ENCODE results near the gene LRRC75A. TPM values are rescaled to one million over a fixed set of nuclear protein-coding genes. Genes with fewer than 3 reads are reported as not detected.
"Not testable (repeated sequence)": the region's sequence is repeated elsewhere in the genome, so short reads cannot be mapped to it uniquely, and the experiment has no call there.

Gene LRRC75A
- total RNA-seq, 2 donors from 2014 or later: 0.41 to 1.4 TPM

DNA sequence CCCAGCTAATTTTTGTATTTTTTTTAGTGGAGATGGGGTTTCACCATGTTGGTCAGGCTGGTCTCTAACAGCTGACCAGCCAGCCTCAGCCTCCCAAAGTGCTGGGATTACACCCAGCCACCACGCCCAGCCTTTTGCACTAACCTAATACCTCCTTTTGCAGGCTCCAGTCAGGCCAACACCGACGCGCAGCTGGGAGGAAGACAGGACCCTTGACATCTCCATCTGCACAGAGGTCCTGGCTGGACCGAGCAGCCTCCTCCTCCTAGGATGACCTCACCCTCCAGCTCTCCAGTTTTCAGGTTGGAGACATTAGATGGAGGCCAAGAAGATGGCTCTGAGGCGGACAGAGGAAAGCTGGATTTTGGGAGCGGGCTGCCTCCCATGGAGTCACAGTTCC lies 74.6 kb downstream of the LRRC75A start:
- ATAC-seq (no peak), DNase-seq (ENCODE audit: low spot score in 2 of 2) (no peak)
- H3K9me3 Mint-ChIP-seq: no peaks in the 10 kb centered on the region
- peak overlapping the region; percentile 97 to 98 for H3K27ac Mint-ChIP-seq
- peaks cover 13 to 19% of the 10 kb centered on the region in 2 donors for H3K36me3 Mint-ChIP-seq

DNA sequence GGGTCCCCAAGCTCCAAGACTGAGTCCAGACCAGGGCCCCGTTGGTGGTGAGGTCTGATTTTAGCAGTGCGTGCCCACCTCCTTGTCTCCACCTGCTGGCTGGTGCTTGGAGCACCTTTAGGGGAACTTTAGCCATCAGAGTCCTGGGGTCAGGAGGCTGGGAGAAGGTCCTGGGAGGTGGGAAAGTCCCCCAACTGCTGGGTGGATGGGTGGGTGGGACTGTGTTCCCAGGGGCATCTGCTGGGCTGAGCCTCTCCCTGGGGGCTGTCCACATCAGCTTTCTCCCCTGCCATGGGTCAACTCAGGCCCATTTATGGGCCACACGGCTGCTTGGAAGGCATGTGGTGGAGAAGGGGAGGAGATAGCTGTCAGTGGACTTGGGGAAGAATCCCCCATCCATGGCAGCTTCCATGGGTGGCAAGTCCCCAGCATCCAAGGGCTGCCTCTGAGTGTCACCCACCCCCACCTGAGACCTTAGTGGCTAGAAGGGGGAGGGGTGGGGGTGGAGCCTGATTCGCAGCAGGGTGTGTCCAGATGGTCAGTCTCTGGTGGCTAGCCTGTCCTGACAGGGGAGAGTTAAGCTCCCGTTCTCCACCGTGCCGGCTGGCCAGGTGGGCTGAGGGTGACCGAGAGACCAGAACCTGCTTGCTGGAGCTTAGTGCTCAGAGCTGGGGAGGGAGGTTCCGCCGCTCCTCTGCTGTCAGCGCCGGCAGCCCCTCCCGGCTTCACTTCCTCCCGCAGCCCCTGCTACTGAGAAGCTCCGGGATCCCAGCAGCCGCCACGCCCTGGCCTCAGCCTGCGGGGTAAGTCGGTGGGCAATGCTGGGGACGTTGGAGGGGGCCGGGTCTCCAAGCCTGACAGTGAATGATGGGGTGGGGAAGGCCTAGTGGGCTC lies 76.7 kb downstream of the LRRC75A start, which contains the start of gene TRPV2:
Gene TRPV2, plus strand, starts transcription at position 541 of the 894 bp plus-strand sequence. CDS start 2,098 bp downstream, outside the sequence.
- Mint-ChIP-seq H3K36me3 (peaks cover 13 to 19% of the 10 kb centered on the region in 2 donors), H3K9me3 (no peaks in the 10 kb centered on the region), H3K27ac (peak within 1 kb of the TSS; percentile 97 to 98)
- peak; percentile 50 to 65 for DNase-seq (ENCODE audit: low spot score in 2 of 2)
- ATAC-seq: peak in 1 of 2 donors; percentile 23

DNA sequence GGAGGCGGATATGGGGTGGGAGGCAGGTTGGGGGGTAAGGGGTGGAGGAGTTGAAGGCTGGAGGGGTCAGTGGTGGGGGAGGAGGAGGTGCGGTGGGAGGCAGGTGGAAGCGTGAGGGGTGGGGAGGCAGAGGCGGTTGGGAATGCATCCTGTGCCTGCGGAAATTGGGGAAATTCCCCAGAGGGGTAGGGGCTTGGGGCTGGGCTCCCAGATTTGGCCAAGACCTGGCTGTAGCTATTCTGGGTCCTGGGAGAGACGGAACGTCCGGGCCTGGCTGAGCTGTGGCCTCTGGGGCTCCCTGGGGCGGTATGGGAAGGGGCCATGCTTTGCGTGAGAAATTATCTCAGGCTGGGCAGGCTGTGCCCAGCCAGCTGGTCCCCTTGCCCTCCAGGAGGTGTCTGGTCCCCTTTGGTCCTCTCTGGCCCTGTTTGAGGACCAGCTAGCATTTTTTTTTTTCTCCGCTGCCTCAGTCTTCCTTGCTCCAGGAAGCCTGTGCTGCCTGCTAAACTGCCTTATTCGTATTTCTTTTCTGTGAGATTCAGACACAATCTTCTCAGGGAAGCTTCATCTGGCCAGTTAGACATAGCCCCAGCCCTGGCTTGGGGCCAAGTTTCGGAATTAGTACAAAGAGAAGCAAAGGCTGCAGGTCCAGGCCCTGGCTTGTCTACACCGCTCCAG lies 83.9 kb downstream of the LRRC75A start:
- ATAC-seq: peak; percentile 43 to 49
- H3K27ac Mint-ChIP-seq: no peak overlapping the region
- no peaks in the 10 kb centered on the region for H3K9me3 Mint-ChIP-seq
- no peaks in the 10 kb centered on the region for H3K36me3 Mint-ChIP-seq
- no peak for DNase-seq (ENCODE audit: low spot score in 2 of 2)

GRCh38 chr17:16406742-16407674 lies 85.0 kb downstream of the LRRC75A start:
- H3K9me3 Mint-ChIP-seq: no peaks in the 10 kb centered on the region
- no peak for DNase-seq (ENCODE audit: low spot score in 2 of 2)
- H3K36me3 Mint-ChIP-seq: no peaks in the 10 kb centered on the region
- H3K27ac Mint-ChIP-seq: no peak overlapping the region
- peak; percentile 32 to 34 for ATAC-seq

GRCh38 chr17:16403847-16404246 lies 88.1 kb downstream of the LRRC75A start:
- ATAC-seq; H3K36me3 Mint-ChIP-seq; DNase-seq (ENCODE audit: low spot score in 2 of 2); H3K27ac Mint-ChIP-seq; H3K9me3 Mint-ChIP-seq: not testable (repeated sequence)

GRCh38 chr17:16398270-16399267 lies 93.4 kb downstream of the LRRC75A start:
- Mint-ChIP-seq H3K36me3 (no peaks in the 10 kb centered on the region), H3K9me3 (no peaks in the 10 kb centered on the region), H3K27ac (peak overlapping the region; percentile 30 to 67)
- peak; percentile 87 to 92 for ATAC-seq
- no peak for DNase-seq (ENCODE audit: low spot score in 2 of 2)

- not testable (repeated sequence) for H3K9me3 Mint-ChIP-seq; DNase-seq (ENCODE audit: low spot score in 2 of 2); H3K36me3 Mint-ChIP-seq; ATAC-seq
- H3K27ac Mint-ChIP-seq: peak overlapping the region in 1 of 2 donors; percentile 53
These were observed 95.3 kb downstream of the LRRC75A start for GRCh38 chr17:16396693-16397092.

GRCh38 chr17:16395887-16396286 lies 96.1 kb downstream of the LRRC75A start:
- not testable (repeated sequence) for H3K36me3 Mint-ChIP-seq; H3K9me3 Mint-ChIP-seq; DNase-seq (ENCODE audit: low spot score in 2 of 2); H3K27ac Mint-ChIP-seq; ATAC-seq

DNA sequence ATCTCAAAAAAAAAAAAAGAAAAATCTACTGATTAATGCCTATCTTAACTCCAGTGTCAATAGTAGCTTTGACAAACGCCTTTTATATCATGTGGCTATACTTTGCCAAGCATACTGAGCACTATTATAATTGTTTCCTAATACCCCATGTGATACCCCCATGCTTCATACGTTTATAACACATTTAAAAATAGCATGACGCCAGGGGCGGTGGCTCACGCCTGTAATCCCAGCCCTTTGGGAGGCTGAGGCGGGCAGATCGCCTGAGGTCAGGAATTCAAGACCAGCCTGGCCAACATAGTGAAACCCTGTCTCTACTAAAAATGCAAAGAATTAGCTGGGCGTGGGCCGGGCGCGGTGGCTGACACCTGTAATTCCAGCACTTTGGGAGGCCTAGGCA lies 99.5 kb downstream of the LRRC75A start:
- H3K9me3 Mint-ChIP-seq; DNase-seq (ENCODE audit: low spot score in 2 of 2); H3K27ac Mint-ChIP-seq; H3K36me3 Mint-ChIP-seq; ATAC-seq: not testable (repeated sequence)

Other genes with a start within 250 kb of the LRRC75A start
- 100 to 1,000 TPM in 1 of 2 donors, 10 to 100 TPM in 1; 78.7 to 115 TPM for gene CENPV, start 138.7 kb downstream of the LRRC75A start, total RNA-seq
- gene UBB, start 111.1 kb downstream of the LRRC75A start, total RNA-seq: 1,000 to 10,000 TPM; 1,283 to 1,379 TPM
- gene TRPV2, start 76.6 kb downstream of the LRRC75A start, total RNA-seq: 10 to 100 TPM; 29.1 to 42.0 TPM
- 1 to 10 TPM; 4.1 to 5.0 TPM for gene ZNF287, start 77.0 kb upstream of the LRRC75A start, total RNA-seq
- 1 to 10 TPM; 3.7 to 7.2 TPM for gene ZNF624, start 161.7 kb upstream of the LRRC75A start, total RNA-seq
- gene CCDC144A, start 198.0 kb upstream of the LRRC75A start, total RNA-seq: 10 to 100 TPM; 11.0 to 12.2 TPM